HG02885 (cell line): ENCODE data around the gene NAALADL1.
"Not testable (repeated sequence)": the region's sequence is repeated elsewhere in the genome, so short reads cannot be mapped to it uniquely, and the experiment has no call there.

ENCODE experiments used
- ATAC-seq: cut with Tn5 transposase; IDR thresholded peaks from one replicate; pipeline ENCODE4 v1.9.1; 2021; ENCODE audit warnings: mild to moderate bottlenecking; ENCODE audit not compliant: unreplicated experiment, poor library complexity

The NAALADL1 gene

DNA sequence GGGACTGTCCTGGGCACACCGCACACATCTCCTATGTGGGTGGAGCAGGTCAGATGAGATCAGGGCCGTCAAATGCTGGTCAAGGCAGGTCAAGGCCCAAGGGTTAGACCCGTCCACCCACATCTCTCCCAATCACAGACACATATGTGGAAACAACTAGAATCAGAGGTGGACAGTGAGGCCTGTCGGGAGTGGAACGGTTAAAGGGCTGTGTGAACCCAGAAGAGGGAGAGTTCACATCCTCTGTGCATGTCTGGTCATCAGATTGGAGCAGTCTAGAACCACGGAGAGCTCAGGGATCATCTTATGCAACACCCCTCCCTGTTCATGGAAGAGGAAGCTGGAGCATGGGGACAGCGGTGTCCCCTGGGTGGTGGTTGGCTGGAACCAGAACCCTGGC is 38.5 kb downstream of the NAALADL1 start:
- no peak for ATAC-seq

DNA sequence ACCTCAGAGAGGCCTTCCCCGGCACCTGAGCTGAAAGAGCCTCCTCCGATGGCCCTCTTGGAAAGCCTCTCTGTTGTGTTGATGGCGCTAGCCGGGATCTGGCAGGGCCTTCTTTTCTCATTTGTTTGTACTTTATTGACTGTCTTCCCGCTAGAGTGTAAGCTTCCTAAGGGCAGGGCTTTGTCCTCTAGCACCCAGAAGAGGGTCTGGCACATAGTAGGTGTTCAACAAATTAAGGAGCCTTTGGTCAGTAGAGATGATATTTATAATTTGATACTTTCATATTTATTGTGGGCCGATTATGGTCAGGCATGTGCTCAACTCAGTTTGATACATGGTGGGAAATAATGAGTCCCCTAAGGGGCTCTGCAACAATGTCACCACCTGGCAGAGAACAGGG is 40.4 kb downstream of the NAALADL1 start:
- ATAC-seq = no peak

DNA sequence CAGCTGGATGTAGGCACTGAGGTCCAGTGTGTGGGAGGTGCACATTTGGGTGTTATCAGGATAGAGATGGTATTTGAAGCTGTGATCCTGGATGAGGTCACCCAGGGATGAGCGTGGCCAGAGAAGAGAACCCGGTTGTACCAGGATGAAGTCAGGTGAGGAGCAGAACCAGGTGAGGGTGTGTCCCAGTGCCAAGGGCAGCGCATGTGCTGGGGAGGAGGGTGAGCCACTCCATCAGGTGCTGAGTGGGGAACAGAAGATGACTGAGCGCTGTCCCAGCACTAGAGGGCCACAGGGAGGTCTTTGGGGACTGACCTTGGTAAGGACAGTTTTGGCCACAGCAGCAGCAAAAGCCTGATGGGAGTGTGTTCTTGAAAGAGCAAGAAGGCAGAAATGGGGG is 41.6 kb downstream of the NAALADL1 start:
- ATAC-seq = no peak

DNA sequence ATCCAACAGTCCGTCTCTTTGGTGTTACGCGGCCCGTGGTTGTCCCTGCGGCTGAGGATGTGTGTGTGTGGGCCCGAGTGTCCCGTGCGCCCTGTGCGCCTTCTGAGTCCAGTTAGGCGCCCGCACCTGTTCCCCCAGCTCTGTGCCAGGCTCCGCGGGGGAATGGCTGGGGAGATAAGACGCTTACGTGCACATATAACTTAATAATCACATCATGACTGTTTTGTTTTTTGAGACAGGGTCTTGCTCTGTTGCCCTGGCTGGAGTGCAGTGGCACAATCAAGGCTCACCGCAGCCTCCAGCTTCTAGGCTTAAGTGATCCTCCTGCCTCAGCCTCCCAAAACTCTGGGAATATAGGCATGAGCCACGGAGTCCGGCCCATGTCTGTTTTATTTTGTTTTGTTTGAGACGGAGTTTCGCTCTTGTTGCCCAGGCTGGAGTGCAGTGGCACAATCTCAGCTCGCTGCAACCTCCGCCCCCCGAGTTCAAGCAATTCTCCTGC is 43.6 kb downstream of the NAALADL1 start:
- no peak for ATAC-seq

DNA sequence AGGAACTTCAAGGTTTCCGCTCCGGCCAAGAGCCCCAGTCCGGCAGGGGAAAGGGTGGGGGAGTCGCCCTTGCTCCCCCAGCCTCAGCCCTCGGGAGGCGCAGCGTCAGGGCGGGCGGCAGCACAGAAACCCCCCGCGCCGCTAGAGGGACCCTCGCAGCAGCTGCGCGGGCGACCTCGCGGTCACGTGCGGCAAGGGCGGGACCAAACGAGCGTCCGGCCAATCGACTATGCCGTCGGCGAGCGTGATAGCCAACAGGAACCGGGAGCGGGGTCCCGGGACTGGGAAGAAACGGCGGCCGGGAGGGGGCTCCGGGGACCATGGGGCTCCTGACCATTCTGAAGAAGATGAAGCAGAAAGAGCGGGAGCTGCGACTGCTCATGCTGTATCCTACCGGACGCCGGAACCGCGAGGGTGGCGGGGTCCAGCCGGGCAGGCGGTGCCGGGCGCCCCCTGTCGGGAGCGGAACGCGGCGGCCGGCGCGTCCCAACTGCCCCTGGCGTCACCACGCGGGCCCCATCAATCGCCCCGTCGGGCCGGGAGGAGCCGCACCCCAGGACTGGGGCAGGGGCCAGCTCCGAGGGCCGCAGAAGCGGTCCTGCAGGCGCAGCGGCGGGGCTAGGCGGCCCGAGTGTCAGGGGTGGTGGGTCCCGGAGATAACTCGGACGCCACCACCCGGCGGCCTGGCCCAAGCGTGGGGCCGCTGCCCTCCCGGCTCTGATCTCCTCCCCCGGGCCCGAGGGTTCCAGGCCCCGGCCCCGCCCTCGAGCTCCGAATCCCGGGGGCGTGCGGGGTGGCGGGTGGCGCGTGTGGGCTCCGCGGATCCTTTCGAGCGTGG is 44.2 kb downstream of the NAALADL1 start, which contains the start of gene ARL2:
TSS of gene ARL2 (plus strand) at position 273 of the 838 bp plus-strand sequence. CDS start at position 321, 48 bp downstream.
- ATAC-seq = peak; percentile 82

DNA sequence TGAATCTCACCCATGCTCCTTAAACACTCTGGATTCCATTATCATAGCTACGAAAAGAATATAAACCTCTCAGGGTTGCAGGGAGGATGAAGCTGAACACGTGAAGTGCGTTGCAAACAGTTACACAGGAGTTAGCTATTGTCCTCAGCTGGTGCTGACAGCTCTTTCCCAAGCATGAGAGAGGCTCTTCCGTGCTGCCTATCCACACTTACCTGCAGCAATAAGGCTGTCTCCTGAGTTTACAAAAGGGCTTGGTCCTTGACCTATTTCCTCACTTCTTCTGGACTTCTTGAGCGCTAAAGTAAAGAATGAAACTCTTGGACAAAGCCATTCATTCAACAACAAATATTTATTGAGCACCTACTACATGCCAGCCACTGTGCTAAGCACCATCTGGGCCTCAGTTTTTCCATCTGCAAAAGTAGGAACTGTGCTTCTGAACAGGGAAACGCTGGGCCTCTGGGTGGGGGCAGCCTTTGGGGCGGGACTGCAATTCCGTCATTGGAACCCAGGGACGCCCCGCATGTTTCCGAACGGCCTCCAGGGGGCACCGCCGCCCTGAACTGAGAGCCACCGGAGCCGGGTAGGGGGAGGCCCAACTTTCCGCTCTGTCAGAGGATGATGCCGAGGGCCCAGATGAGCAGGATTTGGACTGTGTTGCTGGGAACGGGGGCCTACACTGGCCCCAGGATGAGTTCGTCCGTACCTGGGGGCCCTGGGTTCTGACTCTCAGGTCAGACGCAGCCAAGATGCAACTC is 45.0 kb downstream of the NAALADL1 start:
- peak; percentile 69 for ATAC-seq

DNA sequence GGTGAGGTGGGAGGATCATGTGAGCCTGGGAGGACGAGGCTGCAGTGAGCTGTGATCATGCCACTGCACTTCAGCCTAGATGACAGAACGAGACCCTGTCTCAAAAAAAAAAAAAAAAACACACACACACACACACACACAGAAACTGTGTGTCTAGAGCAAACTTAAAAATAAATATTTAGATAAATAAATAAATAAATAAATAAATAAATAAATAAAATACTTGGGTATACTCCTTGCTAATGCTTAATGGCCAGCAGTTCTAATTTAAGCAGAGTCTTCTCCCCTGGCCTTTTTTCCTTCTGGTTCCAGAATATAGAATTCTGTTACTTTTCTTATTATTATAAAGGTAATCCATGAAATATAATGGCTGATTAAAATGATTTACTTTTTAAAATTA is 49.5 kb downstream of the NAALADL1 start:
- ATAC-seq = no peak

DNA sequence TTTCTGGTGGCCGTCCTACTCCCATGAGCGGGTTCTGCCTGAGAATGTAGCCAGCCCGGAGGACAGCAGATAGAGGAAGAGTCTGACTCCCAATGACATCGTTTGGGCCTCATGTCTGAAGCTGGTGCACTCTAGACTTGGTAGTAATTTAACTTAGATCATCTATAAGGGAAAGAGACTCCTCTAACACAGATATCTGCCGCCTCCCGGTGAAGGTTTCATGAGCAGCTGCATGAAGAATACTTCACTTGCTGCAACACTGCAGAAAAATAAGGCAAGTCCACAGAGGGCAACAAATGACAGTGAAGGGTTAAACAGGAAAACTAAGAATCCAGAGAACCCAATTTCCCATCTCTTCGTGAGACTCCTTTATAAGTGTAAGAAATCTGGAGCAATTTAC is 50.3 kb downstream of the NAALADL1 start:
- no peak for ATAC-seq

DNA sequence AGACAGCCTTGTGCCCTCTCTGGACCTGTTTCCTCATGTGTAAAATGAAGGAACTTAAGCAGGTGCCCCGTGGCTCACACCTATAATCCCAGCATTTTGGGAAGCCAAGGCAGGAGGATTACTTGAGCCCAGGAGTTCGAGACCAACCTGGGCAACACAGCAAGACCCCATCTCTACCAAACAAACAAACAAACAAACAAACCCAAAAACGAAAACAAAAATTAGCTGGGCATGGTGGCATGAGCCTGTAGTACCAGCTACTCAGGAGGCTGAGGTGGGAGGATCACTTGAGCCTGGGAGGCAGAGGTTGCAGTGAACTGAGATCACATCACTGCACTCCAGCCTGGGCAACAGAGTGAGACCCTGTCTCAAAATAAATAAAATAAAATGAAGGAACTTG is 54.4 kb downstream of the NAALADL1 start:
- not testable (repeated sequence) for ATAC-seq

DNA sequence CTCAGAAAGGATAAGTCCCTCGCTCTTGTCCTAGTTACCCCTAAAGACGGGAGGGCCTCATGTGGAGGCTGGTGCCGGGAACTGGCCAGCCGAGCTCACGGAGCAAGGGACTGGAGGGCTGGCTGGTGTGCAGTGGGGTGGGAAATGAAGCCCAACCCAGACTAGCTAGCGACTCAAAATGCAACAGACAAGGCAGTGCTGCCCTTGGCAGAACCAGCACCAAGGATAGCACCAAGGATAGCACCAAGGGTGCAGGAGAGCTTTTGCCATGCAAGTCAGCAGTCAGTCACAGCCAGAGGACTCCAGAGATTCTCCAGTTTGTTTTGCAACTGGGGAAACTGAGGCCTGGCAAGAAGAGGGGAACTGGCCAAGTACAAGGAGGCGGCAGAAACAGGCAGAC is 55.1 kb downstream of the NAALADL1 start:
- ATAC-seq = no peak

DNA sequence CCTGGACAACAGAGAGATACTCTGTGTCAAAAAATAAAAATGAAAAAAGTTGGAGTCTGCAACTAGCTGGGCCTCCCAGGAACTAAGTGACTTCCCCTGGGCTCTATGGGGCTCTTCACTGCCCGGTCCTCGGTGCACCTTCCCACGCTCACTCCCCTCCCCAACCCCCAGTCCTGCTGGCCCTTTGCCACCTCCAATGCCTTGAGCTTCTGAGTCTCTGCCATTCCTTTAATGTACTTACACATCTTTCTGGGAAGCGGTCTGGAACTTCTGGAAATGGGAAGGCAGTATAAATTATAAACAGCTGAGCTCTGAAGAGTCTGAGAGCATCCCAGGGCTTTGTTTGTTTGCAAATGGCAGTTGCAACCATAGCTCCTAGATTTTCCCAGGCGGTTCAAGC is 55.6 kb downstream of the NAALADL1 start:
- ATAC-seq = no peak

DNA sequence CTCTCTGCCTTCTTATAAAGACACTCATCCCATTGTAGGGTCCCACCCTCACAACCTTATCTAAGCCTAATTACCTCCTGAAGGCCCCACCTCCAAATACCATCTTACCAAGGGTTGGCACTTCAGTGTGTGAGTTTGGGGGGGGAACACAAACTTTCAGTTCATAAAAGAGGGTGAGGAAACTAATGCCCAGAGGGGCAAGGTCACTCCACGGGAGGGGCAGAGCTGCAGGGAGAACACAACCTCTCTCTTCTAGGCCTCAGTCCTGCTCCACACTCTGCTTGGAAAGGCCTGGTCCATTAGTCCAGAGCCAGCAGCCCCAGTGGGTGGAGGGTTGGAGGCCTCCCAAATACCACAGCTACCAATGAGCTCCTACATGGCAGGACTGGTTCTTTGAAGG is 58.9 kb downstream of the NAALADL1 start:
- no peak for ATAC-seq

DNA sequence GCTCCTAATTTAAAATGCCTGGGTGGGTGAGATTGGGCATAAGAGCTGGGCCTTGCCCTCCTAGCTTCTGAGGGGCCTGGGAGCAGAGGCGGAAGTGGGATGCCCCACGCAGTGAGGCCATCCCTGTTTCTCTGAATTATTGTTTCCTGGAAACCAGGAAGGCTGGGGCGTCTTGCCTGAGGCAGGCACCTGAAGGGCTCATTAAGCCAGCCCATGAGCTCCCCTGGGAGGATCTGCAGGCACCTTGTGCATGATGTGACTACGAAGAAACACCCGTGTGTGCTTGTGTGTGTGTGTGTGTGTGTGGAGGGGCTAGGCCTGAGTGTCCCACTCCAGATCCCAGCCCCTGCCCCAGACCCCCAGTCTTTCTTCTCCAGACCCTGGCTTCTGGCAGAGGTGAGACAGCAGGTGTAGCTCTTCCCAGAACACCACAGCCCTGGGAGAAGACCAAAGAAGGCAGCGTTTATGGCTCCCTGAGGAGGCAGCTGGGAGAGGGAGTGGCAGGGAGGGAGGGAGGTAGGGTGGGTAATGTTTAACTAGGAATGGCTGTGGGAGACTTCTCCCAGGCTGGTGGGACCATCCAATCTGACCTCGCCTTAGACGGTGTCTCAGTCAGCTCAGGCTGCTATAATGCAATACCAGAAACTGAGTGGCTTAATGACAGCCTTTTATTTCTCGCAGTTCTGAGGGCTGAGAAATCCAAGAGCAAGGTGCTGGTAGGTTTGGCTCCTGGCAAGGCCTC is 59.5 kb downstream of the NAALADL1 start:
- ATAC-seq = no peak

DNA sequence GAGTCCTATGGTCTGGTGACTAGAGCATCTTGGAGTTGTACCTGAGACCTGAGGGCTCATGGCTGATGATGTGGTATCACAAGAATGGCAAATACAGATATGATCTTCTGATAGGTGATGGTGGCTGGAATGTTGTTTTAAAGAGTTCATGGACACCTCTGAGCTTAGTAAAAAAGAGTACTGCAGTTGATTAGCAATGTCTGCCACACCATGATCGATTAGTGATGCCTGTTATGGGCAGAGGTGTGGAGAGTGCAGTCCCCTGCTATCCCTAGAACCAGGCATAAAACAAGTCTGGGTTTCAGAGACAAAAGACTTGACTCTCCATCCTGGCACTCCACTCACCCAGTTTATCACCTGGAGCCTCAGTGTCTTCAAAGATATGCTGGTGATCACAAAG is 60.2 kb downstream of the NAALADL1 start:
- no peak for ATAC-seq

DNA sequence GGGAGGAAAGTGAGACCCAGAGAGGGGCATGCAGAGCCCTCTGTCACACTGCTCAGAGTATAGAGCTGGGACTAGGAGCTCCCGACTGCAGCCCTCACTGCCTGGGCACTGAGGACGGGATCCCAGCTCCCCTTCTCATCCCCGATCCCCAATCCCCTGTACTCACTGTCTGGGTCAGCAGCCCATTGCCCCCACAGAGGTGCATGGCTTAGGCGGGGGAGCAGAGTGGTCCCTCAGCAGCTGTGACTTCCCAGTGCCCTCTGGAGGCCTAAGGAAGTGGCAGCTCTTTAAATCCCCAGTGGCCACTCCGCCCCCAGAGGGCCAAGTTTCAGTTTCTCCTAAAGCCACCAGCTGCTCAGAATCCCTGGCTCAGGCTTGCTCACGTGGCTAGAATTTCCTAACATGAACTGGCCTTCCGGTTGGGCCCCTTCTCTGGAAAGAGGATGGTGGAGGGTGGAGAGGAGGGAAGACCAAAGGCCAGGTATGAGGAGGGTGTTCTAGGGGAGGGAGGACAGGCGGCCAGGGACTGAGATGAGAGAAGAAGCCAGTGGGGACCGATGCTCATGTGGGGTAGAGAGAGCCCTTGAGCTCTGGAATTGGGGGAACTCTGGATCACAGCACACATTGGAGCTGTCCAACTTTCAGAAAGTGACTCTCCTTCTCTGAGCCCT is 61.5 kb downstream of the NAALADL1 start, which contains the start of gene BATF2:
TSS of gene BATF2 (minus strand) at position 262 of the 671 bp plus-strand sequence. CDS start at position 205, 57 bp downstream.
- no peak for ATAC-seq

DNA sequence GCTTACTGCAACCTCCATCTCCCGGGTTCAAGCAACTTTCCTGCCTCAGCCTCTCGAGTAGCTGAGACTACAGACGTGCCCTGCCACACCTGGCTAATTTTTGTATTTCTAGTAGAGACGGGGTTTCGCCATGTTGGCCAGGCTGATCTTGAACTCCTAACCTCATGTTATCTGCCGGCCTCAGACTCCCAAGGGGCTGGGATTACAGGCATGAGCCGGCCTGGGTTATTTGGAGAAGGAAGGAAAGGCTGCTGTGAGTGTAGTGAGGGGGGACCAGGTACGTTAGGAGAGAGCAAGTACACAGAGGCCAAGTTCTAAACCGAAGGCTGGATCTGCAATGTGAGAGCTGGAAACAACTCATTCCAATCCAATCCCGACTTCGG is 62.0 kb downstream of the NAALADL1 start:
- ATAC-seq = no peak
